NCI-H187 (cell line): ENCODE data around the gene B3GNT2.

Source experiments
- DNase-seq, 2 experiments: peaks; one replicate each; lab custom pipeline; 2025; lab: John Stamatoyannopoulos, UW

B3GNT2 gene

GRCh38 chr2:62205554-62205953, 9.6 kb downstream of the B3GNT2 start:
- no peak for DNase-seq

- DNase-seq: no peak
These were observed 10.1 kb downstream of the B3GNT2 start for GRCh38 chr2:62206024-62206423.

GRCh38 chr2:62207491-62207890, 11.6 kb downstream of the B3GNT2 start:
- DNase-seq: no peak

- DNase-seq: no peak
These were observed 12.3 kb downstream of the B3GNT2 start for GRCh38 chr2:62208074-62208757.

GRCh38 chr2:62208758-62209114, 12.8 kb downstream of the B3GNT2 start:
- no peak for DNase-seq

- DNase-seq: no peak
These were observed 13.6 kb downstream of the B3GNT2 start for GRCh38 chr2:62209427-62209991.

GRCh38 chr2:62215306-62216064, 19.6 kb downstream of the B3GNT2 start:
- no peak for DNase-seq

- no peak for DNase-seq
These were observed 20.2 kb downstream of the B3GNT2 start for GRCh38 chr2:62216113-62216512.

- DNase-seq: no peak
These were observed 20.7 kb downstream of the B3GNT2 start for GRCh38 chr2:62216616-62217015.

GRCh38 chr2:62217421-62217820, 21.5 kb downstream of the B3GNT2 start:
- no peak for DNase-seq

GRCh38 chr2:62217970-62218369, 22.1 kb downstream of the B3GNT2 start:
- no peak for DNase-seq

GRCh38 chr2:62219407-62220159, 23.7 kb downstream of the B3GNT2 start:
- no peak for DNase-seq

GRCh38 chr2:62221141-62221540, 25.2 kb downstream of the B3GNT2 start:
- no peak for DNase-seq

GRCh38 chr2:62222171-62222570, 26.3 kb downstream of the B3GNT2 start:
- no peak for DNase-seq

GRCh38 chr2:62222674-62223073, 26.8 kb downstream of the B3GNT2 start:
- no peak for DNase-seq

GRCh38 chr2:62224976-62225375, 29.1 kb downstream of the B3GNT2 start:
- DNase-seq: no peak

GRCh38 chr2:62227386-62228075, 31.6 kb downstream of the B3GNT2 start:
- no peak for DNase-seq

GRCh38 chr2:62229082-62229605, 33.2 kb downstream of the B3GNT2 start:
- no peak for DNase-seq

- no peak for DNase-seq
These were observed 35.6 kb downstream of the B3GNT2 start for GRCh38 chr2:62231541-62231940.

GRCh38 chr2:62234755-62235655, 39.1 kb downstream of the B3GNT2 start:
- no peak for DNase-seq

- DNase-seq: no peak
These were observed 40.6 kb downstream of the B3GNT2 start for GRCh38 chr2:62236499-62236898.
